ELF-1 (cell line): ENCODE data around the gene ATRN.
"Not testable (repeated sequence)": the region's sequence is repeated elsewhere in the genome, so short reads cannot be mapped to it uniquely, and the experiment has no call there.

Experiments
- DNase-seq: peaks from one replicate; pipeline ENCODE4 v3.0.0-alpha.2; 2016; ENCODE audit warnings: low read depth, low spot score

Gene ATRN

DNA sequence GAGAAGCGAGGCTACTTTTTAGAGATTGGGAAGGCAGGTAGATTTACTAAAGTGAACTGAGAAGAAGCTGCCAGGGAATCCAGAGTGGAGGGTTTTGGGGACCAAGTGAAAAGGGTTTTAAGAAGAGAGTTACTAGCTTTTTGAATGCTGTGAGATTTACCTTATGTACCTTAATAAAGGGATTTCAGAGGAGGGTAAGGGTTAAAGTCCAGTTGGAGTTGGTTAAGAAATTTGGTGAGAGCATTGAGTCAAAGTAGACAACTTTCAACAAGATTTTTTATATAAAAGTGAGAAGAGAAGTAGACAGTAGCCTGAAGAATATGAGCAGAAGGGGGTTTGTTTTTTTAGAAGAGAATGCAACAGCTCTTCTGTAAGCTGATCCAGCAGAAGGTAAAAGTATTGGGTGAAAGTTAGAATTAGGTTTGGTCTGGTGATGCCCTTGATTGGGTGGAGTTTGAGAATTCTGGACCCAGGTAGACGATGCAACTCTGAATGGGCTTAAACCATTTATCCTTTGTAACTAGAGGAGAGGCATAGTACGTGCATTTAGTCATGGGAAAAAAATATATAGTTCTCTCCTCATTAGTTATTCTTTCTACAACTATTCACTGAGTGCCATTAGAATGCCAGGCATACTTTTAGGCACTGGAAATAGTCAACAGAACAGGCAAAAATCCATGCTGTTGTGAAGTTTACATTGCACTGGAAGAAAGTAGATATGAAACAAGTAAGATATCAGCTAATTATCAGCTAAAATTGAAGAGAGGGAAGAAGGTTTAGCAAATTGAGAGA lies 44.8 kb downstream of the ATRN start:
- DNase-seq: no peak

DNA sequence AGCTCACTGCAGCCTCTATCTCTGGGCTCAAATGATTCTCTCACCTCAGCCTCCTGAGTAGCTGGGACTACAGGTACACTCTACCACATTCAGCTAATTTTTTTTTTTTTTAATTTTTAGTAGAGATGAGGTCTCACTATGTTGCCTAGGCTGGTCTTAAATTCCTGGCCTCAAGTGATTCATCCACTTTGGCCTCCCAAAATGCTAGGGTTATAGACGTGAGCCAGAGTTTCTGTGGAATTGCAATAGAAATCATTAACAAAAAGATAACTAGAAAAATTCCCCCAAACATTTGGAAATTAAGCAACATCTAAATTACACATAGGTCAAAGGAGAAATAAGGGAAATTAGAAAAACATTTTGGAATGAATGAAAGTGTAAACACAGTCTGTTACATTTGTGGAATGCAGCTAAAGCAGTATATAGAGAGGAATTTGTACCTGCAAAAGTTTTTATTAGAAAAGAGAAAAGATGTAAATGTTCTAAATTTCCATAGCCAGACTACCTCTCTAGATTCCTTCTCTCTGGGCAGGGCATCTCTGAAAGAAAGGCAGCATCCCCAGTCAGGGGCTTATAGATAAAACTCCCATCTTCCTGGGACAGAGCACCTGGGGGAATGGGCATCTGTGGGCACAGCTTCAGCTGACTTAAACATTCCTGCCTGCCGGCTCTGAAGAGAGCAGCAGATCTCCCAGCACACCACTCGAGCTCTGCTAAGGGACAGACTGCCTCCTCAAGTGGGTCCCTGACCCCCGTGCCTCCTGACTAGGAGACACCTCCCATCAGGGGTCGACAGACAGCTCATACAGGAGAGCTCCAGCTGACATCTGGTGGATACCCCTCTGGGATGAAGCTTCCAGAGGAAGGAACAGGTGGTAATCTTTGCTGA lies 51.3 kb downstream of the ATRN start:
- DNase-seq: no peak

DNA sequence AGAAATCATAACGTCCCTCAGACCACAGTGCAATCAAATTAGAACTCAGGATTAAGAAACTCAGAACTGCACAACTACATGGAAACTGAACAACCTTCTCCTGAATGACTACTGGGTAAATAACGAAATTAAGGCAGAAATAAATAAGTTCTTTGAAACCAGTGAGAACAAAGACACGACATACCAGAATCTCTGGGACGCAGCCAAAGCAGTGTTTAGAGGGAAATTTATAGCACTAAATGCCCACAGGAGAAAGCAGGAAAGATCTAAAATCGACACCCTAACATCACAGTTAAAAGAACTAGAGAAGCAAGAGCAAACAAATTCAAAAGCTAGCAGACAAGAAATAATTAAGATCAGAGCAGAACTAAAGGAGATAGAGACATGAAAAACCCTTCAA lies 53.9 kb downstream of the ATRN start:
- DNase-seq: not testable (repeated sequence)

DNA sequence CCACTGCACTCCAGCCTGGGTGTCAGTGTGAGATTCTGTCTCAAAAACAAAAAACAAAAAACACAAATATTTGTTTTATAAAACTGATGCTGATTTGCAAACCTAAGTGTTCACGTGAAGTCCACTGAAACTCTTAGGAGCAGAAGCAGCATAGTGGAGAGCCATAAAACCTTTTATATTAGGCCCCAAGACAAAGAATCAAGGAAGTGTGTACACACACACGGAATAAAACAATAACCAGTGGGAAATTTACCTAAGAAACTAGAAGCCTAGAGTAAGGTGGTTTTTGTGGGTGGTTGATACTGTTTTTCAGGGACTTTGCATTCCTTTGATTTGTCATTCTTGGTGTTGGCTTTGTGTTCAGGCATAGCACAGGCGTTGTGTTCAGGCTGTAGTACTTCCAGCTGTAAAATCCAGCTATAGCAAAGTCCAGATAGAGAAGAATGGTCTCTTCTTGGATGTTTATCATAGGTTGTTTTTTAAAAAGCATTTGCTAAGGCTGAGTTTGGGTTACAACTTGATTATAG lies 61.3 kb downstream of the ATRN start:
- no peak for DNase-seq

DNA sequence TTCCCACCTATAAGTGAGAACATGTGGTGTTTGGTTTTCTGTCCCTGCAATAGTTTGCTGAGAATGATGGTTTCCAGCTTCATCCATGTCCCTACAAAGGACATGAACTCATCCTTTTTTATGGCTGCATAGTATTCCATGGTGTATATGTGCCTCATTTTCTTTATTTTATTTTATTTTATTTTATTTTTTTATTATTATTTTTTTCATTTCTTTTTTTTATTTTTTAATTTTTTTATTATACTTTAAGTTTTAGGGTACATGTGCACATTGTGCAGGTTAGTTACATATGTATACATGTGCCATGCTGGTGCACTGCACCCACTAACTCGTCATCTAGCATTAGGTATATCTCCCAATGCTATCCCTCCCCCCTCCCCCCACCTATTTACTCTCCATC lies 66.9 kb downstream of the ATRN start:
- not testable (repeated sequence) for DNase-seq

DNA sequence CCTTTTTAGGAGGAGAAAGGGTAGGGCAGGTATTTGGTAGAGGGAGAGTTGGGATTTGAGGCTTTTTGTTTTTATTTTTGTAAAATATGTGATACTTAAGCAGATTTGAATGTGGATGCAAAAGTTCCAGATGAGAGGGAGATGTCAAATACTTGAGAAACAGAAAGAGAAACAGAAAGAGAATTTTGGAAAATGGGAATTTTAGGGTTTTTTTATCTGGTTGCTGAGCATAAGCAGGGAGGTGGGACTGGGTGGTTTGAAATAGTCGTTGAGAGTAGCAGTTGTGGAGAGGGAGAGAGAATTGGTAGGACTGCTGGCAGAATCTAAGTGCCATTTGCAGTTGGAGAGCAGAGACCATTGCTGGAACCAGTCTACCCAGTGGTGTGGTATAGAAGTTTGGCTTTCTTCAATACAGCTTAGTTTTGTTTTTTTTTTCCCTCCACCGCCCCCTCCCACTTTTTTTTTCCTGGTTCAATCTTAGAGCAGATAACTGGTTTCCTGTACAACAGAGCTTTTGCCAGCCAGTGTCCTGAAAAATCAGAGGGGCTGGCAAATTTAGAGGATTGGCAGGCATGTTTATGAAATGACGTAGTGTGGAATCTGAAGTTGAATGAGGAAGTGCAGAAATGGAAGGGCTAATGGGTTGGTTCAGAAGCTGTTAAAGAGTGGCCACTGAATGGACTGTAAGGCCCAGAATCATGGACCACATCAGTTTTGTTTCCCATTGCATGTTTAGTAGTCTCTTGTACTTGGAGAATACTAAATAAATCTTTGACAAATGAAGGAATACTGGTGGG lies 68.7 kb downstream of the ATRN start:
- no peak for DNase-seq

DNA sequence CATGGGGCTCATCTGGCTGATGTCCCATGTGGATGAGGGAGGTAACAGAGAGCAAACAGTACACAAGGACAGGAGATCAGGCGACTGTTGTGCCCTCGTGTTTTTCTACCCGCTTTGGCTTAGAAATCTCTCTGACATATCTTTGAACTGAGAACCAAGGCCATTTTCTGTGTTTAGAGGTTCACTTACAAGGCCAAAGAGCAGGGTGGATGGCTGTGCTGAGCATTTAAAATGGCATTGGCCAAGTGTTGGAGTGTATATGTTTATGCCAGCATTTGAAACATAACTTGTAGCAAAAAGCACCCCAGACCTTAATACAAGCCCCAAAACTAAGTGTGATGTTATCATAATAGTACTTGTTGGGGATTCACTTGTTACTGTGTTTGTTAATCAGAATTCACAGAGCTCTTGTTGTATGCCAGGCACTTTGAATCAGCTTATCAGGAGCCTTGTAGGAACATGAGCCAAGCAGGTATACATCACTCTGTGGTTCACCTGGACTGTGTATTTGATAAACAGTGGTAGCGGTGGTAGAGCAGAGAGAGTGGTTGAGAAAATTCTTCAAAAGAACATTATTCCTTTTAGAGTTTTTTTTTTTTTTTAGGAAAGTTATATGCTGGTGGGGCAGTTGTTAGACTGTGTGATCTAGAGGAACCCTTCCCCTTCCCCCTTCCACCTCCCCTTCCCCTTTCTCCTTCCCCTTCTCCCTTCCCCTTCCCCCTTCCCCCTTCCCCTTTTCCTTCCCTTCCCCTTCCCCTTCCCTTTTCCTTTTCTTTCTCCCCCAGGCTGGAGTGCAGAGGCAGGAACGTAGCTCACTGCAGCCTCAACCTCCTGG lies 71.3 kb downstream of the ATRN start:
- no peak for DNase-seq

DNA sequence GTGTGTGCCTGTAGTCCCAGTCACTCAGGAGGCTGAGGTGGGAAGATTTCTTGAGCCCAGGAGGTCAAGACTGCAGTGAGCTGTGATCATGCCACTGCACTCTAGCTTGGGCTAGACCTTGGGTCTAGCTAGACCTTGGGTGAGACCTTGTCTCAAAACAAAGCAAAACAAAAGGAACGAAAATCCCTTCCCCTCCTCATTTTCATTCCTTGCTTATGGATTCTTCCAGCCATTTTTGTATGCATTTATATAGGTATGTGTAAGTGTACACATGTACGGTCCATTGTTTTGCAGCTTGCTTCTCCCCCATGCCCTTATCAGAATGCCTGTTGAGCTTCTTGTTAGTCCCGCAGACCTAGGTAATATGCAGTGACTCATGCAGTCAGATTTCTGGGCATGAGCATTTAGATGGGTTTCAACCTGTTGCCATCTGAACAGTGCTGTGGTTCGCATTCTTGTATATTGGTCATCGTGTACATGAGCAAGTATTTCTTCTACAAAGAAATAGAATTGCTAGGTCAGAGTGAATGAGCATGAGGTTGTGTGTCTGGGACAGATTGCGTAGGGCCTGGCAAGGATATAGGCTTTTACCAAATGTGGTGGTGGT lies 73.2 kb downstream of the ATRN start:
- no peak for DNase-seq

DNA sequence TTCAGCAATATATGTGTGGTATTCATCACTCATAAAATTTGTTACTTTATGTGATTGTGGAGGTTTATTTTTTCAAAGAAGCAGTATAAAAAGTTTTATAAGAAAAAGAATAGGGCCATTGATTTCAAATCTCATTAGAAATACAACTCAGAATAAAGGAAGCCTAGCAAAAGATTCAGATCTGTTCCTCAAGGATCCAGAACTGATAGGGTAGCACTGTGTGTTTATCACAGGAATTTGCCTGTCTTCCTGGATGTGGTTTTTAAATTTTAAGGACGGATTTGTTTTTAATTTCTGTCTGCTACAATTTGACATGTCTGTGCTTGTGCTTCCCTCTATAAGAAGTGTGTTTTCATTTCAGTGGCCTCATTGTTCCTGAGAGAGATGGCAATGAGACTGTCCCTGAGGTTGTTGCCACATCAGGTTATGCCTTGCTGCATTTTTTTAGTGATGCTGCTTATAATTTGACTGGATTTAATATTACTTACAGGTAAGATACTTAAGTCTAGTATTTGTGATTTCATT lies 74.6 kb downstream of the ATRN start:
- DNase-seq: no peak

DNA sequence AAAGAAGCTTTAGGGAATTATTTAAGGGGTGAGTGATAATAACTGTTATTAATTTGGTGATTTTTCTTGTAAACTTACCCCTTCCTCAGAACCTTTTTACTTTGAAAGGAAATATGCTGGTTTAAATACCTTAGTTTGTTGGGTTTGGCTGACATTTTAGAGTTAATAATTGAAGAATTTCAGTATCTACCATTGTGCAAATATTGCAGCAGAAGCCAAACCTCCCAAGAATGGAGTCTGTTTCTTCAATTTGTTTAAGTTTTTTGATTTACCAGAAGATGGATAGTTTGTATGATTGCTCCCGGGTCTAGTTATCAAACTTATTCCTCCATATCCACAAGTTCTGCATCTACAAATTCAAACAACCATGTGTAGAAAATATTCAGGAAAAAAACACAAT lies 77.1 kb downstream of the ATRN start:
- DNase-seq: no peak

DNA sequence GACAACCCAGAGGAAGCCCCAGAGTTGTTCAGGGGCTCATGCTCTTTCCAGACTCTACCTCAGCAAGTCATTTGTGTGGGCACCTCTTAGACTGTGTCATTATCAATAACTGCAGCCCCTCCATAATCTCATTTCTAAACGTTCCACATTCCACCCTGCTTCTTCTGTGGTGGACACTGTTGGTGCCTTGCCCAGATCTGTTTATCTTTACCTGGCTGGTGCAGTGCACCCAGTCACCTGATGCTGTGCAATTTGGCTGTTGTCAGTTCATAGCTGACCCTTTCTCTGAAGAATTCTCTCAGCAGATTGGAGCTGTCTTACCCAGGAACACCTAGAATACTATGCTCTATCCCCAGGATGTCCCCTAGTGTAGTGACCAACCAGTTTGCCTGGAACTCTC lies 80.0 kb downstream of the ATRN start:
- no peak for DNase-seq

DNA sequence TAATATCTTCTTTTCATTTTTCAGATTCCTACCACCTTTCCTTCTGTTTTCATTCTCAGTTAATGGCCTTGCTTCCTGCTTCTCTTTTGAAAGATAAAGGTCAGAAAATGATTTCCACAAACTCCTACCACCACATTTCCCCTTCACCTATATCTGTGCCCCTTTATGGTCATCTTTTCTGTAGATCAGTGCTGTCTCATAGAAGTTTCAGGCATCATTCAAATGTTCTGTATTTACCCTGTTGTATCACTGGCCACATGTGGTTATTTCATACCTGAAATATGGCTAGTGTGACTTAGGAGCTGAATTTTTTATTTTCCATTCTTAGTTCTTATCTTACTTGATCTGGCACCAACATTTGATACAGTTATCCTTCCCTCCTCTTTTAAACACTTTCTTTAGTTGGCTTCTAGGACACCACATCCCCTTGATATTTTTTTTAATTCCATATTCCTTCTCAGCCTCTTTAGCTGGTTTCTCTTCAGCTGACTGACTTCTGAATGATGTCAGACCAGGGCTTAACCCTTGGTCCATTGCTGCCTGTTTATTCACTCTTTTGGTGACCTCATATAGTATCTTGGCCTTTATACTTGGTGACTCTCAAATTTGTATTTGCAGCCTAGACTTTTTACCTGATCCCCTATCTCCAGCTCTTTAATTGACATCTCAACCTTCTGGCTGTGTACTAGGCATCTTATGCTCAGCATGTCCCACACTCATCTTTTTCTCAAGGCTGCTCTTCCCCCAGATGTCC lies 81.0 kb downstream of the ATRN start:
- no peak for DNase-seq

DNA sequence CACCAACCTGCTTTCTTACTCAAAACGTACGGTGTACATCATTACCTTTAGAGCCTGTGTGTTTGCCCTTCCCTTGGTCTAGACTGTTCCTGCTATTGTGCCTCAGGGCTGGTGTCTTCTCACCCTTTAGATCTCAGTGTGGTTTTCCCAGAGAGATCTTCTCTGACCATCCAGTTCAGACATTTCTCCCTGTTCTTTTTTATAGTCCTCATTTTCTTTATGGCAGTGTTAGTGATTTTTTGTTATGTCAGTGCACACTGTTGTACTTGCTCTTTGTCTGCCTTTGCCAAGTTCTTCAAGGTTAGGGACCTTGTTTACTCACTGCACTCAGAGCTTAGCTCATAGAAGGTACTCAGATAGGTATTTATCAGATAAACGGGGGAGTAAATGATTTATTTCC lies 82.8 kb downstream of the ATRN start:
- no peak for DNase-seq

DNA sequence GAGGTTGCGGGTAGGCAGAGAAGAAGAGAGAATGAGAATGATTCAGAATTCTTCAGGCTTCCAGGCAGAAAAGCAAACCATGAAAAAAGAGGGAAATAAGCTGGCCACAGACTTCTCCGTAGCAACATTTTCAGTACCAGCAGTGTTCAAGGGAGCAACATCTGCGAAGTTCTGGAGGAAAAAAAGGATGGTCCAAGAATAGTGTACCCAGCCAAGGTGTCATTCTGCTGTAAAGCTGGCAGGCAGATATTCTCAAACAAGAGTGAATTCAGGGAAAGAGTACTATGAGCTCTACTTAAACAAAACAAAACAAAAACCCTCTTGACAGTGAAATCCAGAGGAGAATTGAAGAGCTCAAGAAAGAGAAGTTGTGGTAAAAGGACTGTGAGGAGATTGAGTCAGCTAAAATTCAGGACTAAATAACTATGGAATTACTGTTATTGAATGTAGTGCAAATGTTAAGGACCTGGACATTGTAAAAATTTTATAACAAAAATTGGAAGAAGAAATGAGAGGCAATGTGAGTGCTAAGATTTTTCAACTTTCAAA lies 86.5 kb downstream of the ATRN start:
- no peak for DNase-seq

DNA sequence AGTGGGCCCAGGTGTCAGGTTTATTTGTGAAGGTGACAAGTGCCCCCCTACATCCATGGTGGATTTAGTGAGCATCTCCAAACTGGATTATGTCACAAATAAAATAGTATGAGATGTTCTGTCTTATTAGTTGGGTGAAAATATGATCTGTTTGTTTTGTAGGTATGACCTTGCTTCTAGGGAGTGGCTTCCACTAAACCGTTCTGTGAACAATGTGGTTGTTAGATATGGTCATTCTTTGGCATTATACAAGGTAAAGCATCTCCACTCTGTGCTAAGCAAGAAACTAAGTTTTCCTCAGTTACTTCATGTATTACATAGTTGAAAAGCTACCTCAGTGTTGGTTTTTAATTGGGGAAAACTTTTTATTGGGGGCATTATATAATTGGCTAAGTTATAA lies 88.4 kb downstream of the ATRN start:
- no peak for DNase-seq

DNA sequence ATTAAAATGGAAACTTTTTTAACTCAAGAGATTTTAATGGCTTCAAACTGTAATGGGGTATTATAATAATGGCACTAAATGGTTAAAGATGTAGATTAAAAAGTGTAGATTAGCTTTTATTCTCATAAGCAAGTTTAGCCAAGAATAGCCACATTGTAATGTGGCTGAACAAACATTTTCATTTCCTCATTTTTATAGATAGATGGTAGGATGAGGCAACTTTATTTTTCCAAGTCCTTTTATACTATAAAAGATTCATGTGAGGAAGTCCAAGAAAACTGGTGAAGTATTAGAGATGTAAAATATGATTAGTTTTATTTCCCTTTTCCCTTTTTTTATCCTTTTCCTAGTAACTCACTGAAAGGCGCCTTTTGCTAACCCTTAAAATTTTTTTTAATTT lies 88.8 kb downstream of the ATRN start:
- DNase-seq: no peak

DNA sequence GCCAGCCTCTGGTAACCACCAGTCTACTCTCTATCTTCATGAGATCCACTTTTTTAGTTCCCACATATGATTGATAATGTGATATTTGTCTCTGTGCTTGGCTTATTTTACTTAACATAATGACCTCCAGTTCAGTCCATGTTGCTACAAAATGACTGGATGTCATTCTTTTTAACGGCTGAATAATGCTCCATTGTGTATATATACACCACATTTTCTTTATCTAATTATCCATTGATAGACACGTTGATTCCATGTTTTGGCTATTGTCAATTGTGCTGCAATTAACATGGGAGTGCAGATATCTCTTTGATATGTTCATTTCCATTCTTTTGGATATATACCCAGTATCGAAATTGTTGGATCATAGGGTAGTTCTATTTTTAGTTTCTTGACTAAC lies 89.3 kb downstream of the ATRN start:
- DNase-seq: no peak

DNA sequence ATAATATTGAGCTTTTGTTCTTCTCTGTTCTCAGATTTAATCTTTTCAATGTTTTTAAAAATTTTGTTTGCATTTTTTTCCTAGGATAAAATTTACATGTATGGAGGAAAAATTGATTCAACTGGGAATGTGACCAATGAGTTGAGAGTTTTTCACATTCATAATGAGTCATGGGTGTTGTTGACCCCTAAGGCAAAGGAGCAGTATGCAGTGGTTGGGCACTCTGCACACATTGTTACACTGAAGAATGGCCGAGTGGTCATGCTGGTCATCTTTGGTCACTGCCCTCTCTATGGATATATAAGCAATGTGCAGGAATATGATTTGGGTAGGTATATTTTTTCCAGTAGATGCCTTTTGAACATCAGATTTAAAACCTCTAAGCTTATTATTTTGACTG lies 89.8 kb downstream of the ATRN start:
- DNase-seq: no peak

DNA sequence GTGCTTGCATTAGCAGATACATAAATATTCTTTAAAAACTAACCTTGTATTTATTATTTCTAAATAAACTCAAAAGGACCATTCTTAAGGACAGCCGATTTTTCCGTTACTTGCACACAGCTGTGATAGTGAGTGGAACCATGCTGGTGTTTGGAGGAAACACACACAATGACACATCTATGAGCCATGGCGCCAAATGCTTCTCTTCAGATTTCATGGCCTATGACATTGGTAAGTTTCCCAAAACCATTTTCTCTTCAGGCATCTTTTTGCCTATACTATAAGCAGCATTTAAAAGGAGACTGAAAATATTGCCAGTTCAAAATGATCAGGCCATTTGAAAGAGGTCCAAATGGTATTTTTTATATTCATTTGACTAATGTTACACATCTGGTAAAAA lies 92.3 kb downstream of the ATRN start:
- DNase-seq: no peak
